Panc1 (cell line): ENCODE measurements around the gene TEDC2. TPM values are rescaled to one million over a fixed set of nuclear protein-coding genes. Genes with fewer than 3 reads are reported as not detected.

Experiments used
- ATAC-seq: fragments of 200-7000 bp; cut with Tn5 transposase; 2 replicates; pipeline ENCODE4 v1.9.1; 2020; ENCODE audit warnings: mild to moderate bottlenecking, moderate library complexity
- Bru-seq: library from RNA; stranded (reverse); fragments of 400-500 nt; gene quantifications from one replicate; lab custom pipeline; 2021; lab: Mats Ljungman, UMichigan
- BruChase-seq, 2 experiments: library from RNA; stranded (reverse); fragments of 400-500 nt; gene quantifications; one replicate each; lab custom pipeline; 2021; lab: Mats Ljungman, UMichigan
- BruUV-seq: library from RNA; stranded (reverse); fragments of 400-500 nt; replicated peaks from 2 replicates; lab custom pipeline; 2021; lab: Mats Ljungman, UMichigan
- CTCF ChIA-PET: fragments of 300-600 bp; sonication (Branson Sonifier 250); formaldehyde crosslinking; loops from one replicate; lab custom pipeline; 2022; ENCODE audit warnings: antibody characterized with exemption; lab: Charles Lee
- POLR2A ChIA-PET: fragments of 300-600 bp; sonication (Branson Sonifier 250); formaldehyde crosslinking; loops from one replicate; lab custom pipeline; 2022; ENCODE audit warnings: antibody characterized with exemption; lab: Charles Lee
- DNase-seq: peaks from one replicate; pipeline ENCODE4 v3.0.0-alpha.2; 2010; ENCODE audit warnings: low read depth, low spot score
- H3K27ac ChIP-seq: 2 replicates; pipeline ENCODE4 v1.5.1; 2011; ENCODE audit warnings: mild to moderate bottlenecking, low read length, inconsistent platforms
- H3K27me3 ChIP-seq: fragments of 200-500 bp; sonication (Bioruptor generic); 2 replicates; pipeline ENCODE4 v1.6.0; 2014; ENCODE audit warnings: low read length, inconsistent platforms; ENCODE audit not compliant: control insufficient read depth, insufficient read depth
- H3K36me3 ChIP-seq: fragments of 200-500 bp; sonication (Bioruptor generic); 2 replicates; pipeline ENCODE4 v1.5.1; 2014; ENCODE audit warnings: inconsistent platforms, mild to moderate bottlenecking, low read length, moderate library complexity; ENCODE audit not compliant: control insufficient read depth, insufficient read depth
- H3K4me1 ChIP-seq: 2 replicates; pipeline ENCODE4 v1.5.1; 2011; ENCODE audit warnings: inconsistent platforms, mild to moderate bottlenecking, low read length, moderate library complexity; ENCODE audit not compliant: control insufficient read depth, insufficient read depth
- H3K4me3 ChIP-seq, 2 experiments: 2 replicates each; pipeline ENCODE4 v1.5.1; 2011 to 2012; ENCODE audit warnings: low read depth in 2 of 2, low read length in 2 of 2, mild to moderate bottlenecking in 2 of 2, inconsistent platforms in 1 of 2, moderate library complexity in 1 of 2
- H3K9me3 ChIP-seq: fragments of 200-500 bp; sonication (Bioruptor generic); 2 replicates; pipeline ENCODE4 v1.5.1; 2014; ENCODE audit warnings: low read depth, mild to moderate bottlenecking, inconsistent platforms, low read length, moderate library complexity; ENCODE audit not compliant: control insufficient read depth, insufficient read depth
- CTCF ChIP-seq: fragments of 450-650 bp; IDR thresholded peaks from 2 replicates; pipeline ENCODE4 v1.5.1; 2017; ENCODE audit warnings: mild to moderate bottlenecking
- POLR2AphosphoS5 ChIP-seq: IDR thresholded peaks from 2 replicates; pipeline ENCODE4 v1.6.1; 2012; ENCODE audit warnings: mild to moderate bottlenecking, low read depth, low read length, moderate library complexity
- SIN3A ChIP-seq: IDR thresholded peaks from 2 replicates; pipeline ENCODE4 v1.6.1; 2012; ENCODE audit warnings: low read depth, mild to moderate bottlenecking, low read length, moderate library complexity, borderline replicate concordance; ENCODE audit not compliant: insufficient read depth
- TCF7L2 ChIP-seq: IDR thresholded peaks from 2 replicates; pipeline ENCODE4 v1.6.1; 2011; ENCODE audit warnings: mild to moderate bottlenecking, low read depth, low read length, inconsistent platforms
- in situ Hi-C: cut with HindIII; loops from 2 replicates; pipeline ENCODE4 v1.10.0; 2016; ENCODE audit warnings: low sequenced_read_pairs, low pct_unique_long_range_greater_than_20kb
- intact Hi-C: fragments of 100-400 bp; cut with micrococcal nuclease; formaldehyde crosslinking; loops from one replicate; pipeline ENCODE4 v1.10.0; 2022; ENCODE audit not compliant: unreplicated experiment
- long read RNA-seq: library from polyadenylated mRNA; unstranded; transcript quantifications from one replicate; pipeline ENCODE4 v2.0.0, GENCODE V29; 2021; ENCODE audit not compliant: unreplicated experiment
- polyA plus RNA-seq: library from polyadenylated mRNA; unstranded; fragments of >200 nt; gene quantifications from one replicate; pipeline ENCODE4 v1.2.1, GENCODE V29; 2012; ENCODE audit warnings: missing spikeins; ENCODE audit not compliant: insufficient read length
- total RNA-seq: library from RNA; stranded (reverse); gene quantifications from one replicate; pipeline ENCODE4 v1.2.1, GENCODE V29; 2021; ENCODE audit not compliant: unreplicated experiment
- TF ChIP-seq, protein P1 (sequence below), 2 experiments: IDR thresholded peaks; 2 replicates each; pipeline ENCODE4 v1.6.1; 2011 to 2012; ENCODE audit warnings: low read depth in 2 of 2, control low read depth in 1 of 2, low read length in 1 of 2, mild to moderate bottlenecking in 1 of 2, moderate library complexity in 1 of 2; ENCODE audit not compliant: insufficient read depth in 1 of 2

The TEDC2 gene
- total RNA-seq (25.0 TPM), Bru-seq, nascent RNA (percentile 53 among the genes with signal in this experiment), BruChase-seq, experiment 1, labeled RNA remaining after a 2-hour chase (percentile 62 among the genes with signal in this experiment), BruChase-seq, experiment 2, labeled RNA remaining after a 6-hour chase (percentile 64 among the genes with signal in this experiment)
- 18.1 TPM for polyA plus RNA-seq
- long read RNA-seq, transcript TEDC2-201 (10 exons, 1,662 nt) = major isoform, 5 of 34 reads
- long read RNA-seq, partial matches to known transcripts = 18 of 34 reads
- long read RNA-seq, other reads (novel, unspliced or antisense) = 8 of 34 reads

GRCh38 chr16:2459647-2460390 lies at the start of gene TEDC2:
TSS of gene TEDC2 (plus strand) at chr16:2460109. CDS start at chr16:2460145, 36 bp downstream.
- intact Hi-C loops = no loop called here
- ChIA-PET POLR2A (interaction anchor here (0.6 to 0.7 kb wide), 3 partner anchors 170 to 941 kb away, joined by 6 to 20 read pairs (median 9); partner anchors contain the start of genes ZNF174 and ZSCAN32), CTCF (interaction anchor here (0.6 to 0.7 kb wide), 2 partner anchors 15 to 235 kb away, joined by 3 read pairs; partner anchors contain the start of gene TBC1D24)
- no TSS peak for BruUV-seq
- H3K36me3 ChIP-seq = no peaks in the 10 kb centered on the region
- peak within 1 kb of the TSS; percentile 61 to 76 for H3K4me3 ChIP-seq
- H3K27me3 ChIP-seq = no peaks in the 10 kb centered on the region
- H3K4me1 ChIP-seq = peaks cover 23% of the 10 kb centered on the region
- ATAC-seq (peak; percentile 89), DNase-seq (peak; percentile 61)
- H3K9me3 ChIP-seq = no peaks in the 10 kb centered on the region
- in situ Hi-C loops = no loop called here
- H3K27ac ChIP-seq = peak within 1 kb of the TSS; percentile 87
- TF ChIP-seq POLR2AphosphoS5 (no peak; the same call in 1 of the 2 replicates), TCF7L2 (peak; percentile 47; the same call in 1 of the 2 replicates)
- TF ChIP-seq, protein P1, sequence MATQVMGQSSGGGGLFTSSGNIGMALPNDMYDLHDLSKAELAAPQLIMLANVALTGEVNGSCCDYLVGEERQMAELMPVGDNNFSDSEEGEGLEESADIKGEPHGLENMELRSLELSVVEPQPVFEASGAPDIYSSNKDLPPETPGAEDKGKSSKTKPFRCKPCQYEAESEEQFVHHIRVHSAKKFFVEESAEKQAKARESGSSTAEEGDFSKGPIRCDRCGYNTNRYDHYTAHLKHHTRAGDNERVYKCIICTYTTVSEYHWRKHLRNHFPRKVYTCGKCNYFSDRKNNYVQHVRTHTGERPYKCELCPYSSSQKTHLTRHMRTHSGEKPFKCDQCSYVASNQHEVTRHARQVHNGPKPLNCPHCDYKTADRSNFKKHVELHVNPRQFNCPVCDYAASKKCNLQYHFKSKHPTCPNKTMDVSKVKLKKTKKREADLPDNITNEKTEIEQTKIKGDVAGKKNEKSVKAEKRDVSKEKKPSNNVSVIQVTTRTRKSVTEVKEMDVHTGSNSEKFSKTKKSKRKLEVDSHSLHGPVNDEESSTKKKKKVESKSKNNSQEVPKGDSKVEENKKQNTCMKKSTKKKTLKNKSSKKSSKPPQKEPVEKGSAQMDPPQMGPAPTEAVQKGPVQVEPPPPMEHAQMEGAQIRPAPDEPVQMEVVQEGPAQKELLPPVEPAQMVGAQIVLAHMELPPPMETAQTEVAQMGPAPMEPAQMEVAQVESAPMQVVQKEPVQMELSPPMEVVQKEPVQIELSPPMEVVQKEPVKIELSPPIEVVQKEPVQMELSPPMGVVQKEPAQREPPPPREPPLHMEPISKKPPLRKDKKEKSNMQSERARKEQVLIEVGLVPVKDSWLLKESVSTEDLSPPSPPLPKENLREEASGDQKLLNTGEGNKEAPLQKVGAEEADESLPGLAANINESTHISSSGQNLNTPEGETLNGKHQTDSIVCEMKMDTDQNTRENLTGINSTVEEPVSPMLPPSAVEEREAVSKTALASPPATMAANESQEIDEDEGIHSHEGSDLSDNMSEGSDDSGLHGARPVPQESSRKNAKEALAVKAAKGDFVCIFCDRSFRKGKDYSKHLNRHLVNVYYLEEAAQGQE (IDR thresholded peaks at IDR 0.05; ENCODE audit: insufficient read depth in 1 of 2, low read depth in 2 of 2, low read length in 1 of 2) = peak in 1 of 2 experiments; percentile 79; a peak in 3 of 4 replicates

- Histone ChIP-seq H3K4me3 (no peak overlapping the region), H3K4me1 (peaks cover 4% of the 10 kb centered on the region; the same call in 1 of the 2 replicates), H3K27ac (no peak overlapping the region), H3K36me3 (no peaks in the 10 kb centered on the region), H3K27me3 (peaks cover 3% of the 10 kb centered on the region; the same call in 1 of the 2 replicates), H3K9me3 (no peaks in the 10 kb centered on the region)
- BruUV-seq = no TSS peak
- TF ChIP-seq TCF7L2 (no peak), CTCF (no peak), SIN3A (no peak), POLR2AphosphoS5 (no peak)
- TF ChIP-seq, protein P1 (IDR thresholded peaks at IDR 0.05; ENCODE audit: insufficient read depth in 1 of 2, low read depth in 2 of 2, low read length in 1 of 2) = no peak
- CTCF ChIA-PET = no interaction called here
- ATAC-seq = no peak
- in situ Hi-C loops = no loop called here
- POLR2A ChIA-PET = interaction anchor here (0.6 kb wide), 1 partner anchor 28 kb away, joined by 4 read pairs; no protein-coding TSS in a partner anchor
- intact Hi-C loops = no loop called here
- no peak for DNase-seq
These were observed 44.8 kb upstream of the TEDC2 start for GRCh38 chr16:2415085-2415484.
